GM19463 (cell line): ENCODE results near the gene DHRS1.
A peak's percentile ranks its signal among the peaks of the same experiment; 100 is the strongest.

ENCODE experiments used
- ATAC-seq: cut with Tn5 transposase; IDR thresholded peaks from one replicate; pipeline ENCODE4 v1.9.1; 2021; ENCODE audit warnings: mild to moderate bottlenecking, moderate library complexity; ENCODE audit not compliant: unreplicated experiment

The DHRS1 gene

DNA sequence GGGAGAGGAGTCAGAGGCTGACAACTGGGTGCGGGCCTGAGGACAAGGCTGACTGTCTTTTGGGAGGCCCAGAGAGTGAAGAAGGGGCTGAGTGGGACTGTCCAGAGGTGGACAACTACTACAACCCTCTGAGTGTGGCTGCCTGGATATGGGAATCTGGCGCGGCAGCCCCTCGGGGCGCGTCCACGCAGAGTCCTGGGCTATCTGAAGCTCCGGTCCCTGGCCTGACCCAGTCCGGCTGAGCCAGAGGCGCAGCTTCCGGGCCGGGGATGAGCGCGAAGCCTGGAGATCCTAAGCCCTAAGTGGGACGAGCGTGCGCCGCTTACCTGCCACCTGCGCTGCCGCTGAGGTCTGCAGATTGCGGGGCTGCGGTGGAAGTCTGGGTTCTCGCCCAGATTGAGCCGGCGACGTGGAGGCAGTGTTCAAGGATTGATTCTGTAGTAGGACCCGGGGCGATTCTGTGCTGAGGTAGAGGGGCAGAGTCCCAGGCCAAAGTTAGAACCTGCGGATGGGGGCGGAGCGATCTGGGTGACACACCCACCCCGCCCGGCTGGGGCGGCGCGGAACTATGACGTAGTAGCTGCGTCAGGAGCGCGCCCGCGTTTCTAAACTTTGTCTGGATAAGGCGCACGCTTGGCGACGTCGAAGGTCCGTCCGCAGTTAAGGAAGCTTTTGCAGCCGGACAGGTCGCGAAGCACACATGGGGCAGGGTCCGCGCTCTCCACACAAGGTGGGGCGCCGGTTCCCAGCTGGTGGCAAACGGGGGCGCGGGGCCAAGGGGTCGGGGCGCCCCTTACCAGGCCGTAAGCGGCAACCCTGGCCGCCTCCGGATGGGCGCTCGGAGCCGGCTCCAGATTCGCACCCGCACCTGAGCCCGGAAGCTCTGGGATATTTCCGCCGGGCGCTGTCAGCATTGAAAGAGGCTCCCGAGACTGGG, at the start of gene DHRS1, which contains the start of gene NOP9:
Gene DHRS1, minus strand, starts transcription at position 526 of the 937 bp plus-strand sequence. CDS start 674 bp downstream, outside the sequence.
Gene NOP9, plus strand, starts transcription at position 596 of the 937 bp plus-strand sequence. Its CDS starts 105 bp downstream, at position 701.
- ATAC-seq: peak; percentile 59

DNA sequence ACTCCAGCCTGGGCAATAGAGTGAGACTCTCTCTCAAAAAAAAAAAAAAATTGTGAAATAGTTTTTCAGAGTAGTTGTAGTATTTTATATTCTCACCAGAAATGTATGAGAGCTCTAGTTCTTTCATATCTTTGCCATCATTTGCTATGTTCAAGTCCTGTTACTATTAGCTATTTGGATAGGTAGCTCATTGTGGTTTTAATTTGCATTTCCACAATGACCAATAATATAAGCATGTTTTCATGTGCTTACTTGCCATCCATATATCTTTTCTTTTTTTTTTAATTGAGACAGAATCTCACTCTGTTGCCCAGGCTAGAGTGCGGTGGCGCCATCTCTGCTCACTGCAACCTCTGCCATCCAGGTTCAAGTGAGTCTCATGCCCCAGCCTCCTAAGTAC, 48.6 kb upstream of the DHRS1 start:
- no peak for ATAC-seq

GRCh38 chr14:24347134-24347533, 47.6 kb upstream of the DHRS1 start:
- no peak for ATAC-seq

DNA sequence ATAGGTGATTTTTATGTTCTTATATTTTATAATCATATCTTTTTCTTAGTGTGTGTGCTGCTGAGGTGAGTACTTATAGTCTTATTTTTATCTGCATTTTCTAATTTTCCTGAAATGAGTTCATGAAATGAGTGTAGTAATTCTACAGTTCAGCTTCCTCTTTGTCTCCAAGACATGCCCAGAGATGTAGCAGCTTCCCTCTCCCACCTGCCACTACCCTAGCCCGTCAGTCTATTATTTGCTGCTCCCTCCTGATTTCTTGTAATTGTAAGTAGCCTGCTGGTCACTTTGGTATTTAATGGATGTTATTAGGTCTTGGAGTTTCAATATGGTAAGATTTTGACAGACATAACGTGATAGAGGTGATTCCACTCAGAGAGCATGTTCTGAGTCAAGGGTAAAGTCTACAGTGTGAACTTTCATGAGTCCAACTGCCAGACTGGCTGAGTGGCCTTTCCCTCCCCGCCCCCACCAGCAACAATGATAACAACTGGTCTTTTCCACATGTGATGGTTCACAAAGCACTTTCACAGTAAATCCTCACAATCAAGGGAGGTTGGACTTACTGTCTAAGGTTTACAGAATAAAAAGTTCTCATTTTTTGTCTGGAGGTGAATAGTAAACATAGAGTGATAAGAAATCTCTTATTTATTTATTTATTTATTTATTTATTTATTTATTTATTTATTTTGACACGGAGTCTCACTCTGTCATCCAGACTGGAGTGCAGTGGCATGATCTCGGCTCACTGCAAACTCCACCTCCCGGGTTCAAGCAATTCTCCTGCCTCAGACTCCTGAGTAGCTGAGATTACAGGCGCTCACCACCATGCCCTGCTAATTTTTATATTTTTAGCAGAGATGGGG, 44.4 kb upstream of the DHRS1 start:
- no peak for ATAC-seq

DNA sequence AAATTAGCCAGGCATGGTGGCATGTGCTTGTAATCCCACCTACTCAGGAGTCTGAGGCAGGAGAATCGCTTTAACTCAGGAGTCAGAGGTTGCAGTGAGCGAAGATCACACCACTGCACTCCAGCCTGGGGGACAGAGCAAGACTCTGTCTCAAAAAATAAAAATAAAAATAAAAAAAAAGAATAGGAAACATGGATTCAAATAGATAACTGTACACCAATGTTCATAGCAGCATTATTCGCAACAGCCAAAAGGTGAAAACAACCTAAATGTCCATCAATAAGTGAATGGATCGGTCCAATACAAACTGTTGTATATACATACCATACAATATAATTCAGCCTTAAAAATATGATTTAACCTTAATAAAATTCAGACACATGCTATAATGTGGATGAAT, 43.3 kb upstream of the DHRS1 start:
- ATAC-seq: no peak

DNA sequence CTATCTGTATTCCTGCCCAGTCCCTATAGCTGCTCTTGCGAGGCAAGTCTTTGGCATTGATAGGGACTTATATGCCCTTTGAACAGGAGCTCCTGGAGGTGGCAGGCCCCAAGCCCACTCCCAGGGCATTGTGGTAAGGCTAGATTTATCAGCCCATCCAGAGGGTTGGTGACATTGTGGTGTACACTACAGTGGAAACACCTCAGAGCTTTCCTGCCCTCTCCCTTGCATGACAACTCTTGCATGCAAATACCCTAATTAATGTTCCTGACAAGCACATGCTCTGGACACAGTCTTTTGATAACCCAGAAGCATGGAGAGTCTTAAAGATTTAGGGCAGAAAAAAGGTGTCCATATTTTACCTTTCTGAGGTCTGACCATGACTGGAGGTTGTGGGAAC, 41.0 kb upstream of the DHRS1 start:
- ATAC-seq: no peak

DNA sequence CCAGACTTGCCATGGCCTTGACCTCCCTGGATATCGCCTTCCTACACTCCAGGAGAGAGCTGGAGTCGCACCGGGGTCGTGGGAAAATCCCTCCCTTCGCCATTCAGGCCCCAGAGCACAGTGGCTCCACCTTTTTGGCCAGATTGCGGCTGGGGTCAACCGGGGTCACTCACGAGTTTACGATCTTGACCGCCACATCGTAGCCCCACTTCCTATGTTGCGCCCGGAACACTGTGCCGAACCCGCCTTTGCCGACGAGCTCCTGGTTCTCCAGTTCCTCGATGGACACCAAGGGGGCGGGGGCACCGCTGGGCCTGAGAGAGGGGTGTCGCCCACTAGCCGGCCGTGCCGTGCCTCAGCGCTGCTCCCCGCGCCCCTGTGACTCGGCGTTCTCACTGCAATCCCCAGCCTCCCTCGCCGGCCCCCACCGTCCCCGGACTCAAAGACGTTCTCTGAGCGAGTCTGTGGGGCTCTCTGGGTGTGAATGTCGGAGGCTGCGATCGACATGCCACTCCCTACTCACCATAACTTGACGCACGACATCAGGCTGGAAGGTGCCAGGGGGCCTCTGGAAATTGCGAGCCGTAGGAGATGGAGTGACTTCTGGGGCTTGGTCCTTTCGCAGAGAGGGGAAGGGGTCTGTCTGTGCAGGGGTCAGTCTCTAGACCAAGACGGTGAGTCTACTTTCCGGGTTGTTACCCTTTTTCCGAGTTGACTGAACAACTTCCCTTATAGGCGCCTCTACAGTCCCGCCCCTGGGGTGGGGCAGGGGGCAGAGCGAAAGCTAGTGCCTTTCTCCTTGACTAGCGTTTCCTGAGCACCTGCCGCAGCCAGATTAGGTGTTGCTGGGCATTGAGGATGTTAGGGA, 39.9 kb upstream of the DHRS1 start, which contains the start of gene RIPK3:
Gene RIPK3, minus strand, starts transcription at position 708 of the 868 bp plus-strand sequence. Its CDS starts 165 bp downstream, at position 543.
- ATAC-seq: peak; percentile 90

DNA sequence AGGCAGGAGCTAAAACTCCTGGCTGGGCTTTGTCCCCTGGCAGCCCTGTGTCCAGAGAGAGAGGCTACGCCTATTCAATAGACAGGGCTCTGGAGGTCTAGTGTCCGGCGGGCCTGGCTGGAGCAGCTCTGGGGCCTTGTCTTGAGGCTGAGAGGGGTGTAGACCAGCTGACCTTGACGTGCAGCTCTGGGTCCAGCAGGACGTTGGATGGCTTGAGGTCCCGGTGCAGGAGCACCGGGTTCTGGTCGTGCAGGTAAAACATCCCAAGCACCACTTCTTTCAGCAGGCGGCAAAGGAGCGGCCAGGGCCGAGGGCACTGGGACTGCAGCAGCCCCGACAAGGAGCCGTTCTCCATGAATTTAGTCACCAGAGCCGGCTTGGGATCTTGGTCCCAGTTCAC, 39.3 kb upstream of the DHRS1 start:
- ATAC-seq: no peak

DNA sequence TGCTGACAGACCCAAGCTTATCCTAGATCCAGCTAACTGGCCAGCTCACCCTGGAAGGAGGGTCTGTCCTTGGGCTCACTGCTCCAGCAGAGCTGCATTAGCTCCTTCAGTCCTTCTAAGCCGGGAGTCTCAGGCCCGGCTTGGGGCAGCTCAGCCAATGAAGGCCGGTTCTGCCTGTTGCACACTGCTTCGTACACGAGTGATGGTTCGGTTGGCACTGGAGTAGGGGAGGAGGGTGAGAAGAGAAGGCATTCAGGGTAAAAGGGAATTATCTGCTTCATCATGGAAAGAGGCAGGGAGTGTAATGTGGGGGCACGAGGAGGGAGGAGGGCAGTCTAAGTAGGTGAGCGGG, 38.2 kb upstream of the DHRS1 start:
- ATAC-seq: no peak

GRCh38 chr14:24337144-24337823, 37.7 kb upstream of the DHRS1 start:
- ATAC-seq: no peak

DNA sequence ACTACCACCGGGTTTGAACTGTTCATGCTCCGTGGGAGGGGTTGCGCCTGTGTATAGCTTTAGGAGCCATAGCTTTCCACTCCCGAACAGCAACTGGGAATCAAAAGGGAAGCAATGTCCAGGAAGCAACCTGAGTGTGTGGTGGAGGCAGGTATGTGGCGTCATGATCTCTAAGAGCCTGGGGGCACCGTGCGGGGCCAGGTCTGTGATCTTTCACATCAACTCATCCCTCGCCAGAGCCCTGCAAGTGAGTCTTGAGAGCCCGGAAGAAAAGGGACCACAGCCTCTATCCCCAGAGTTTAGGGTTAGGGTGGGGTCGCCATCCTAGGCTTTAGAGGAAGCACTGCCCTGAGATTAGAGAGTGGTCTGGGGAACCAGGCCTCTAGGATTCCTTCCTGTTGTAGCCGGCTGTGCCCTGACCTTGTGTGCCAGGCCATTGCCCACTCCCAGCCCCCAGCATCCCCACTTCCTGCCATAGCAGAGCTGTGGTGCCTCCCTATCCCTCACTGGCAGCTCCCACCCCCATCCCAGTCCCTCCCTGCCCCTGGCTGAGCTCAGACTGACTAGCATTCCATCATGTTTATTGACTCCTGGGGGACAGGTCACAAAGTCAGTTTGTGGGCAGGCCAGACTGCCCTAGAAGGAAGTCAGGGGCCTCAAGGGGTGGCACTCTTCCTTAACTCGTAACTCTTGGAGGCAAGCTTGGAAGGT, 36.0 kb upstream of the DHRS1 start:
- ATAC-seq: no peak

DNA sequence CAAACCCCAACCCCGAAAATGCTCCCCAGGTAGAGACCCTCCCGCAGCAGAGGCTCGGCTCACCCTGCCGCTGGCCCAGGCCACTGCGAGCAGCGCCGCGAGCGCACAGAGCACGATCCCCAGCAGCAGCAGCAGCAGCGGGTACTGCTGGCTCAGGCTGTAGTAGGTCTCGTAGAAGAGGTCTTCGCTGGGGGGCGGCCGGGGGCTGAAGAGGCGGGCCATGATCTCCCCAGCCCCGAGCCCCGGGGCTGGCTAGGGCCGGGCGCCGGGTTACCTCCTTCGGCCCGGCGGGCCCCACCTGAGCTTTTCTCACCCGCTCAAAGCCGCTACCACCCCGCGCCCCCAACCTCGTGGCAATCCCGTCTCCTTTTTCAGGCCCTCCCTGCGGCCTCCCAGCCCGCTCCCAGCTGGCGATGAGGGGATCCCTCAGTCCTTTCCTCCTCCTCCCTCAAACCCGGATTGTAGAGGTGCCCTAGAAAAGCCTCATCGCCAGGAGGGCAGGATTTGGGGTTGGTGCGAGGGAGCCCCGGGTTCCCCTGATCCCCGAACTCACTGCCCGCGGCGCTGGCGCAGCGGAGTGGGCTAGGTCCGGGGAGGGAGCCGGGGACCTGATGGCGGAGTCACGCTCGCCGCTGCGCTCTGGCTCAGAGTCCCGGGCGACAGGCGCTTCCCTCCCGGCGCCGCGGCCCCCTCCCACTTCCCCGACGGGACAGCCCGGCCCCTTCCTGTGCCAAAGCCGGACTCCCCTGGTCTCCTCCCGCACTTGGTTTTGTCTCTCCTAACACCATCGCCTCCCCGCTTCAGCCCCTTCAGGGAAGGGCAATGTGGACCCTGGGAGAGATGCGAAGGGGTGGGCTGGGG, 35.1 kb upstream of the DHRS1 start, which contains the start of gene ADCY4:
Gene ADCY4, minus strand, starts transcription at position 641 of the 861 bp plus-strand sequence. Its CDS starts 419 bp downstream, at position 222.
- no peak for ATAC-seq

DNA sequence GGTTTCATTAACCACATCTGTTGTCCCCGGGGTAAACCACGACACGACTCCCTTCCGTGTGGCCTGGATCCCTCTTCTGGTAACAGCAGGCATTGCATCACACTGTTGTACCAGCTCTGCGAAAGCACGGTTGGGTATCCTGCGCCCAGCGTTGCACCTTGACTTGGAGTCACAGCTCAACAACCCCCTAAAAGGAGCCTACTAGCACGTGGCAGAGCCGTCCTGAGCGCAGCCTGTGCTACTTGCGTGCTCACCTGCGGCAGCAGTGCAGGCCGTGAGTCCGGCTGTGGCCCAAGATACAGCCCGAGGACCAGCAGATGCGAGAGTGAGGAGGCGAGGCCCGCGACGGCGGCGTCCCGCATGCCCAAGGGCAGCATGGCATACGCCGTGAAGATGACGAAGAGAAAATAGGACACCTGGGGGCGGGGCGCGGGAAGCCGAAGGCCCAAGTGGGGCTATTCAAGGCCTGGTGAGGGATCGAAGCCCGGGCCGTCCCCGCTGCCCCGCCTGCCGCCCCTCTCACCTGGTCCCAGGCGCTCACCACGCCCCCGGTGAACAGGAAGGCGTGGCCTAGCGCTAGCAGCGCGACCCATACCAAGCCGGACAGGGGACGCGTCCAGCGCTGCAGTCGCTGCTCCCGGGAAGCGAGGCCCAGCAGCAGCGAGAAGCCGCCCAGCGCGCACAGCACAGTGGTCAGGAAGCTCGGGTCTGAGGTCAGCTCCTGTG, 32.9 kb upstream of the DHRS1 start:
- peak; percentile 85 for ATAC-seq

DNA sequence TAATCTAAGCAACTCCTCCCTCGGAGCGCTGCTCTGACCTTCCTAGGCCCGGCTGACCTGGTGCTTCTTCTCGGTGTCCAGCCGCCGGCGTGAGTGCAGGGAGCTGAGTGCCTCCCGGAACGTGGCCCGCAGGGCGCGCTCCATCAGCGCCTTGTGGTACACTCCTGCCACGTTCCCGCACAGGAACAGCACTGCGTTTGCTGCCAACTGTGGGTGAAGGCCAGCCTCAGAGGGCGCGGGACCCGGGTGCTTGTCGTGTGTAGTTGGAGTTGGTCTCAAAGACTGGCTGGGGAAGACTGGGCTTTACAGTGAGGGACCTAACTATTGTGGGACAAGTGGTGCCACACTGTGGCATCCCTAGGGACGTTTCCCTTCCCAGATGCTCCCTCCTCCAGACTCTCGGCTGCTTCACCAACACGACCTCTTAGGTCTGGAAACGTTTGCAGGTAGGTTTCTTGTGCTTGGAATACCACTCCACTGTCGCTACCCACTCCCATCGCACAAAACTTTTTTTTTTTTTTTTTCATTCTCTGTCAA, 32.2 kb upstream of the DHRS1 start:
- no peak for ATAC-seq

- no peak for ATAC-seq
Measured at GRCh38 chr14:24330973-24331674, 31.5 kb upstream of the DHRS1 start.

DNA sequence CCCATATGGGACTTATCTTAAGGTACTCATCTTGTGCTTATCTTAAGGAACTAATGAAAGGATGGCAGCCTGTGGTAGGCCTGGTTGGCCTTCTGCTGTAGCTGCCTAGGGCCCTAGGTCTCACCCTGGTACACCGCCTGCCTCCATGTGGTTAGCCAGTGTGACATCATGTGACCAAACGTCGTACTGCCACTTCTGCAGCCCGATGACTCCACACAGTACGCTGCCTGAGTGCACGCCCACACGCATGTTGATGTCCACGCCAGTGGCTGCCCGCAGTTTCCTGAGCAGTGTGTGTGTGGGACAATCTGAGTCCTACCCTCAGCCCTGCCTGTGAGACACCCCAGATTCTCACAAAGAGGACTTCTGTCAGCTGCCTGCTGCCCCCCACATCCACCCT, 30.2 kb upstream of the DHRS1 start:
- no peak for ATAC-seq
